K562 (cell line): ENCODE measurements around the gene ROBO1. TPM values are rescaled to one million over a fixed set of nuclear protein-coding genes. Genes with fewer than 3 reads are reported as not detected.

Source experiments
- ATAC-seq: fragments of 200-7000 bp; cut with Tn5 transposase; 3 replicates; pipeline ENCODE4 v1.9.1; 2020; ENCODE audit warnings: moderate library complexity
- BruUV-seq: library from RNA; stranded (reverse); fragments of 400-500 nt; replicated peaks from 2 replicates; lab custom pipeline; 2021; lab: Mats Ljungman, UMichigan
- CTCF ChIA-PET: fragments of 300-600 bp; formaldehyde crosslinking; extraction: SDS; loops from one replicate; lab custom pipeline; 2021; ENCODE audit warnings: low intra/inter-chr PET ratio; lab: Yijun Ruan, JAX
- POLR2A ChIA-PET: fragments of 300-600, 350-650 bp; sonication (Branson Sonifier 250); formaldehyde crosslinking; extraction: SDS; loops from one replicate; lab custom pipeline; 2021; ENCODE audit warnings: antibody characterized with exemption, inconsistent platforms; lab: Yijun Ruan, JAX
- DNase-seq, 4 experiments: peaks; one replicate each; pipeline versions ENCODE4 v3.0.0 to v3.0.0-alpha.2; 2011 to 2018; ENCODE audit warnings: low spot score in 3 of 4, mixed read lengths in 3 of 4; ENCODE audit errors: extremely low read depth in 1 of 4
- FAIRE-seq: peaks from 2 replicates; lab custom pipeline; 2011; peaks lifted over from hg19 to GRCh38; lab: Jason Lieb, UNC
- H2AFZ ChIP-seq: 2 replicates; pipeline ENCODE4 v1.6.0; 2011; ENCODE audit warnings: low read depth, low read length, control low read depth, inconsistent platforms
- H3K27ac ChIP-seq: fragments of 200-600 bp; 3 replicates; pipeline ENCODE4 v1.8.0; 2011; ENCODE audit warnings: low read depth, mild to moderate bottlenecking, control low read depth, inconsistent platforms, low read length, moderate library complexity, mixed read lengths; ENCODE audit errors: extremely low read depth
- H3K27me3 ChIP-seq, 2 experiments: fragments of 300-600 bp in 1 of 2; 2 replicates in 1 of 2; 3 replicates in 1 of 2; pipeline versions ENCODE4 v1.6.0 to v1.8.0; 2011; ENCODE audit warnings: inconsistent platforms in 2 of 2, low read length in 2 of 2, mild to moderate bottlenecking in 1 of 2, mixed read lengths in 1 of 2, moderate library complexity in 1 of 2; ENCODE audit not compliant: control insufficient read depth in 2 of 2, insufficient read depth in 2 of 2
- H3K36me3 ChIP-seq: fragments of 300-600 bp; 3 replicates; pipeline ENCODE4 v1.8.0; 2011; ENCODE audit warnings: mild to moderate bottlenecking, low read length, inconsistent platforms; ENCODE audit not compliant: control insufficient read depth, insufficient read depth
- H3K4me1 ChIP-seq, 2 experiments: fragments of 200-600 bp in 1 of 2; replicated peaks in 1 of 2; 2 replicates in 1 of 2; 3 replicates in 1 of 2; pipeline versions ENCODE4 v1.5.1 to v1.8.0; 2011; ENCODE audit warnings: inconsistent platforms in 2 of 2, low read length in 2 of 2, mild to moderate bottlenecking in 1 of 2, mixed read lengths in 1 of 2, moderate library complexity in 1 of 2; ENCODE audit not compliant: control insufficient read depth in 2 of 2, insufficient read depth in 2 of 2
- H3K4me2 ChIP-seq: 2 replicates; pipeline ENCODE4 v1.6.1; 2011; ENCODE audit warnings: low read length, control low read depth, inconsistent platforms, mixed read lengths; ENCODE audit not compliant: insufficient read depth
- H3K4me3 ChIP-seq: fragments of 200-600 bp; sonication (generic), shearing (Covaris generic); 2 replicates; pipeline ENCODE4 v1.5.1; 2016; ENCODE audit warnings: control low read depth, inconsistent platforms
- H3K79me2 ChIP-seq: fragments of 200-600 bp; 3 replicates; pipeline ENCODE4 v1.8.0; 2011; ENCODE audit warnings: low read length, inconsistent platforms; ENCODE audit not compliant: control insufficient read depth, insufficient read depth
- H3K9ac ChIP-seq, 2 experiments: 2 replicates each; pipeline versions ENCODE4 v1.6.0 to v1.6.1; 2011; ENCODE audit warnings: low read depth in 2 of 2, low read length in 2 of 2, control low read depth in 1 of 2, inconsistent platforms in 1 of 2, mild to moderate bottlenecking in 1 of 2, mixed read lengths in 1 of 2; ENCODE audit not compliant: insufficient read depth in 1 of 2
- H3K9me1 ChIP-seq: one replicate; pipeline ENCODE4 v1.6.0; 2011; ENCODE audit warnings: inconsistent platforms, mild to moderate bottlenecking, low read length, moderate library complexity; ENCODE audit not compliant: control insufficient read depth, insufficient read depth
- H3K9me3 ChIP-seq: replicated peaks from 2 replicates; pipeline ENCODE4 v1.5.1; 2011; ENCODE audit warnings: low read depth, low read length, inconsistent platforms; ENCODE audit not compliant: control insufficient read depth, insufficient read depth
- H4K20me1 ChIP-seq: replicated peaks from 2 replicates; pipeline ENCODE4 v1.6.1; 2011; ENCODE audit warnings: low read length, inconsistent platforms, mixed read lengths; ENCODE audit not compliant: control insufficient read depth, insufficient read depth
- ARNT ChIP-seq, 2 experiments: fragments of 450-650 bp; IDR thresholded peaks; 2 replicates each; pipeline ENCODE4 v1.6.1; 2016; ENCODE audit warnings: mild to moderate bottlenecking in 1 of 2
- BRD4 ChIP-seq: fragments of 200-600 bp; sonication (generic); IDR thresholded peaks from 2 replicates; pipeline ENCODE4 v1.6.1; 2017; ENCODE audit warnings: inconsistent platforms
- HNRNPUL1 ChIP-seq: fragments of 200-400 bp; formaldehyde crosslinking; IDR thresholded peaks from 2 replicates; pipeline ENCODE4 v1.6.1; 2017; ENCODE audit warnings: low read length
- MCM7 ChIP-seq, 2 experiments: fragments of 450-650 bp; IDR thresholded peaks; 2 replicates each; pipeline ENCODE4 v1.6.1; 2016 to 2018
- YY1 ChIP-seq, 3 experiments: IDR thresholded peaks; 2 replicates each; pipeline ENCODE4 v1.6.1; 2011; ENCODE audit warnings: low read length in 2 of 3, mild to moderate bottlenecking in 2 of 3, moderate library complexity in 2 of 3, borderline replicate concordance in 1 of 3, control low read depth in 1 of 3, low read depth in 1 of 3; ENCODE audit not compliant: insufficient read depth in 3 of 3, insufficient replicate concordance in 2 of 3, control insufficient read depth in 1 of 3, insufficient read length in 1 of 3; ENCODE audit errors: extremely low read depth in 1 of 3
- ZBTB1 ChIP-seq: sonication (generic); formaldehyde crosslinking; IDR thresholded peaks from 2 replicates; pipeline ENCODE4 v1.8.1; 2023; ENCODE audit warnings: missing genetic modification reagents, low read depth, mild to moderate bottlenecking, borderline replicate concordance
- ZNF407 ChIP-seq: fragments of 450-650 bp; IDR thresholded peaks from 2 replicates; pipeline ENCODE4 v1.6.1; 2016; ENCODE audit warnings: low read depth
- ZNF609 ChIP-seq: sonication (generic); formaldehyde crosslinking; IDR thresholded peaks from 2 replicates; pipeline ENCODE4 v1.8.1; 2023; ENCODE audit warnings: missing genetic modification reagents, mild to moderate bottlenecking, borderline replicate concordance
- WGBS: fragments of 100-300 bp; shearing (Covaris generic); methylation state at CpG from one replicate; pipeline ENCODE4 v1.1.6; 2016; ENCODE audit warnings: low coverage, mixed read lengths; ENCODE audit not compliant: insufficient coverage; ENCODE audit errors: missing lambda C conversion rate; 5-methylcytosine and 5-hydroxymethylcytosine counted together
- in situ Hi-C: fragments of 300-500 bp; cut with MboI; formaldehyde crosslinking; loops from 4 replicates; pipeline ENCODE4 v1.15.0; 2018; ENCODE audit warnings: inconsistent platforms, mixed read lengths
- intact Hi-C: fragments of 100-400 bp; cut with micrococcal nuclease; formaldehyde crosslinking; loops from 2 replicates; pipeline ENCODE4 v1.14.2; 2022
- polyA plus RNA-seq, 8 experiments: library from polyadenylated mRNA; depleted of rRNA in 4 of 8; stranded (reverse) in 5 of 8; unstranded in 3 of 8; fragments of >200 nt; fragmentation: Nextera tagmentation in 2 of 8; fragmentation: Illumina TruSeq in 1 of 8; extraction: Ambion mirVana in 2 of 8; extraction: Trizol in 1 of 8; gene quantifications; 2 replicates each; pipeline versions ENCODE4 v1.2.1 to v1.2.3, GENCODE V29; 2011 to 2014; ENCODE audit warnings: inconsistent platforms in 1 of 8, missing spikeins in 1 of 8
- total RNA-seq, 7 experiments: library from RNA; depleted of rRNA in 6 of 7; stranded (reverse); fragments of >200 nt in 6 of 7; fragmentation: Illumina TruSeq in 2 of 7; extraction: Trizol in 2 of 7; gene quantifications; 2 replicates each; pipeline versions ENCODE4 v1.2.1 to v1.2.3, GENCODE V29; 2011 to 2021; ENCODE audit warnings: low replicate concordance in 1 of 7

Gene ROBO1
- total and polyA plus RNA-seq, 9 of the 15 experiments (the other 6 are each of a cell fraction or from before 2014, with no cell fraction given): 0.01 to 0.53 (median 0.17) TPM; not detected in 5

- no peak for TF ChIP-seq ZNF407
Observed at GRCh38 chr3:79639855-79640254, 127.9 kb downstream of the ROBO1 start (continued).

GRCh38 chr3:79636372-79636771, 131.4 kb downstream of the ROBO1 start:
- H3K79me2 ChIP-seq: no peaks in the 10 kb centered on the region
- DNase-seq (no peak), FAIRE-seq (no peak), ATAC-seq (no peak)
- intact Hi-C loops: no loop called here
- H3K9me3 ChIP-seq: no peaks in the 10 kb centered on the region
- no TSS peak for BruUV-seq
- no peak overlapping the region for H3K9ac ChIP-seq
- H3K4me1 ChIP-seq: no peaks in the 10 kb centered on the region
- no peaks in the 10 kb centered on the region for H3K27me3 ChIP-seq
- in situ Hi-C loops: no loop called here
- ChIA-PET POLR2A (no interaction called here), CTCF (no interaction called here)
- no peak overlapping the region for H3K4me2 ChIP-seq
- H4K20me1 ChIP-seq: no peaks in the 10 kb centered on the region
- no peak overlapping the region for H2AFZ ChIP-seq
- H3K27ac ChIP-seq: no peak overlapping the region
- no peak overlapping the region for H3K4me3 ChIP-seq
- H3K9me1 ChIP-seq: no peaks in the 10 kb centered on the region
- 0% methylated on average over 4 of the region's 4 CpGs for WGBS
- no peaks in the 10 kb centered on the region for H3K36me3 ChIP-seq
- TF ChIP-seq ARNT (IDR thresholded peaks at IDR 0.05): no peak
- TF ChIP-seq ZNF609 (CRISPR knock-in tag): no peak
- TF ChIP-seq BRD4: no peak
- TF ChIP-seq ZBTB1: no peak
- TF ChIP-seq YY1 (IDR thresholded peaks at IDR 0.05; ENCODE audit: borderline replicate concordance in 1 of 3, control insufficient read depth in 1 of 3, extremely low read depth in 1 of 3, insufficient read depth in 3 of 3, insufficient read length in 1 of 3, insufficient replicate concordance in 2 of 3, low read depth in 1 of 3, low read length in 2 of 3): no peak
- no peak for TF ChIP-seq MCM7 (IDR thresholded peaks at IDR 0.05)
- no peak for TF ChIP-seq HNRNPUL1
